Sigmoid colon (tissue), 7 donors: Measurements from ENCODE around the gene RSPH1. TPM values are rescaled to one million over a fixed set of nuclear protein-coding genes. Genes with fewer than 3 reads are reported as not detected.

Experiments
- DNase-seq: peaks from one replicate; pipeline ENCODE4 v3.0.0-alpha.2; 2019
- H3K27ac ChIP-seq, 4 donors: fragments of 200-600 bp; sonication (generic); one replicate each; pipeline ENCODE4 v1.5.1; 2016 to 2019; ENCODE audit warnings: mild to moderate bottlenecking in 1 of 4
- H3K27me3 ChIP-seq, 3 donors: fragments of 200-600 bp; sonication (generic); one replicate each; pipeline ENCODE4 v1.5.1; 2019; ENCODE audit warnings: mild to moderate bottlenecking in 1 of 3
- H3K36me3 ChIP-seq, 4 donors: fragments of 200-600 bp; sonication (generic); one replicate each; pipeline ENCODE4 v1.5.1; 2016 to 2019
- H3K4me1 ChIP-seq, 4 donors: fragments of 200-600 bp; sonication (generic); one replicate each; pipeline ENCODE4 v1.5.1; 2017 to 2019
- H3K4me3 ChIP-seq, 4 donors: fragments of 200-600 bp; sonication (generic); one replicate each; pipeline ENCODE4 v1.5.1; 2017 to 2019; ENCODE audit warnings: mild to moderate bottlenecking in 2 of 4, moderate library complexity in 1 of 4
- H3K9me3 ChIP-seq, 4 donors: fragments of 200-600 bp in 3 of 4; sonication (generic) in 3 of 4; one replicate each; pipeline versions ENCODE4 v1.5.1 to v1.6.1; 2013 to 2019
- CTCF ChIP-seq, 4 experiments: fragments of 450-650 bp in 3 of 4; fragments of 200-600 bp in 1 of 4; IDR thresholded peaks; one replicate each; pipeline ENCODE4 v1.5.1; 2016 to 2019; ENCODE audit warnings: antibody characterized with exemption in 4 of 4, mild to moderate bottlenecking in 3 of 4, moderate library complexity in 2 of 4
- EP300 ChIP-seq, 4 donors: sonication (generic); formaldehyde crosslinking; IDR thresholded peaks; one replicate each; pipeline ENCODE4 v1.6.1; 2017; ENCODE audit warnings: antibody characterized with exemption in 4 of 4
- POLR2A ChIP-seq, 2 donors: fragments of 450-650 bp; IDR thresholded peaks; one replicate each; pipeline ENCODE4 v1.6.1; 2016; ENCODE audit warnings: antibody characterized with exemption in 2 of 2, mild to moderate bottlenecking in 2 of 2, moderate library complexity in 2 of 2
- POLR2AphosphoS5 ChIP-seq, 4 donors: sonication (generic); formaldehyde crosslinking; IDR thresholded peaks; one replicate each; pipeline ENCODE4 v1.6.1; 2017; ENCODE audit warnings: antibody characterized with exemption in 4 of 4
- WGBS, 2 donors: extraction: QIAGEN DNeasy Blood & Tissue Kit; methylation state at CpG; one replicate each; pipeline ENCODE4 v1.1.7; 2013; 5-methylcytosine and 5-hydroxymethylcytosine counted together
- intact Hi-C: fragments of 100-400 bp; cut with DNase I; formaldehyde crosslinking; loops from one replicate; pipeline ENCODE4 v1.15.1; 2023
- polyA plus RNA-seq, 3 donors: library from polyadenylated mRNA; stranded (reverse); fragments of 200-250 nt; gene quantifications; one replicate each; pipeline ENCODE4 v1.2.3, GENCODE V29; 2013
- total RNA-seq, 4 donors: library from RNA; depleted of rRNA; stranded (reverse); fragments of >200 nt; gene quantifications; one replicate each; pipeline ENCODE4 v1.1.0, GENCODE V29; 2016
- donor health status: healthy with polysubstance abuse.
- donor health status: Bipolar disorder and iron deficiency.
- donor health status: healthy.

RSPH1 gene
- total and polyA plus RNA-seq, 7 donors, result 1.2 to 13.4 (median 3.0) TPM; not detected in 2

GRCh38 chr21:42469272-42469671 is 26.8 kb downstream of the RSPH1 start:
- 12 to 63% methylated on average over 2 of the region's 2 CpGs for WGBS, 2 donors
- H3K4me3 ChIP-seq, result no peak overlapping the region
- no peaks in the 10 kb centered on the region for H3K9me3 ChIP-seq
- peak overlapping the region in 1 of 4 donors; percentile 14 for H3K27ac ChIP-seq
- no peaks in the 10 kb centered on the region for H3K27me3 ChIP-seq
- H3K36me3 ChIP-seq, result no peaks in the 10 kb centered on the region
- intact Hi-C loops, result no loop called here
- peaks cover 0 to 6% (median 0%) of the 10 kb centered on the region in 4 donors for H3K4me1 ChIP-seq
- TF ChIP-seq EP300 (IDR thresholded peaks at IDR 0.05), result no peak
- TF ChIP-seq POLR2A (IDR thresholded peaks at IDR 0.05), result no peak
- no peak for TF ChIP-seq CTCF (IDR thresholded peaks at IDR 0.05)
- no peak for TF ChIP-seq POLR2AphosphoS5 (IDR thresholded peaks at IDR 0.05)
- DNase-seq, result no peak

- intact Hi-C loops, result no loop called here
- H3K27me3 ChIP-seq, result no peaks in the 10 kb centered on the region
- peak overlapping the region in 1 of 4 donors; percentile 14 for H3K27ac ChIP-seq
- no peak for DNase-seq
- no peak for TF ChIP-seq POLR2AphosphoS5 (IDR thresholded peaks at IDR 0.05)
- TF ChIP-seq CTCF (IDR thresholded peaks at IDR 0.05), result no peak
- no peak for TF ChIP-seq POLR2A (IDR thresholded peaks at IDR 0.05)
- TF ChIP-seq EP300 (IDR thresholded peaks at IDR 0.05), result no peak
- no peak overlapping the region for H3K4me3 ChIP-seq
- no peaks in the 10 kb centered on the region for H3K9me3 ChIP-seq
- peaks cover 0 to 6% (median 0%) of the 10 kb centered on the region in 4 donors for H3K4me1 ChIP-seq
- WGBS, 2 donors, result 25 to 62% methylated on average over 6 of the region's 6 CpGs
- H3K36me3 ChIP-seq, result no peaks in the 10 kb centered on the region
Measured at GRCh38 chr21:42468491-42469131, 27.4 kb downstream of the RSPH1 start.

- no peak for TF ChIP-seq EP300 (IDR thresholded peaks at IDR 0.05)
- no peak for TF ChIP-seq POLR2A (IDR thresholded peaks at IDR 0.05)
- TF ChIP-seq POLR2AphosphoS5 (IDR thresholded peaks at IDR 0.05), result no peak
- no peak for TF ChIP-seq CTCF (IDR thresholded peaks at IDR 0.05)
- WGBS, 2 donors, result 62 to 71% methylated on average over 12 of the region's 12 CpGs
- Histone ChIP-seq H3K27me3 (no peaks in the 10 kb centered on the region), H3K4me3 (no peak overlapping the region), H3K9me3 (no peaks in the 10 kb centered on the region), H3K4me1 (peaks cover 0 to 6% (median 0%) of the 10 kb centered on the region in 4 donors), H3K36me3 (no peaks in the 10 kb centered on the region), H3K27ac (no peak overlapping the region)
- intact Hi-C loops, result no loop called here
- no peak for DNase-seq
Measured at GRCh38 chr21:42467140-42467983, 28.7 kb downstream of the RSPH1 start.

GRCh38 chr21:42466700-42467099 is 29.3 kb downstream of the RSPH1 start:
- no peaks in the 10 kb centered on the region for H3K36me3 ChIP-seq
- WGBS, 2 donors, result 94 to 97% methylated on average over 10 of the region's 10 CpGs
- no peak overlapping the region for H3K4me3 ChIP-seq
- H3K9me3 ChIP-seq, result no peaks in the 10 kb centered on the region
- no peaks in the 10 kb centered on the region for H3K27me3 ChIP-seq
- H3K27ac ChIP-seq, result no peak overlapping the region
- peaks cover 0 to 6% (median 0%) of the 10 kb centered on the region in 4 donors for H3K4me1 ChIP-seq
- intact Hi-C loops, result no loop called here
- DNase-seq, result no peak
- no peak for TF ChIP-seq EP300 (IDR thresholded peaks at IDR 0.05)
- TF ChIP-seq CTCF (IDR thresholded peaks at IDR 0.05), result no peak
- TF ChIP-seq POLR2AphosphoS5 (IDR thresholded peaks at IDR 0.05), result no peak
- TF ChIP-seq POLR2A (IDR thresholded peaks at IDR 0.05), result no peak
